ENCODE measurements around the gene SEL1L.
"Not testable (repeated sequence)": the region's sequence is repeated elsewhere in the genome, so short reads cannot be mapped to it uniquely, and the experiment has no call there.

SEL1L gene

DNA sequence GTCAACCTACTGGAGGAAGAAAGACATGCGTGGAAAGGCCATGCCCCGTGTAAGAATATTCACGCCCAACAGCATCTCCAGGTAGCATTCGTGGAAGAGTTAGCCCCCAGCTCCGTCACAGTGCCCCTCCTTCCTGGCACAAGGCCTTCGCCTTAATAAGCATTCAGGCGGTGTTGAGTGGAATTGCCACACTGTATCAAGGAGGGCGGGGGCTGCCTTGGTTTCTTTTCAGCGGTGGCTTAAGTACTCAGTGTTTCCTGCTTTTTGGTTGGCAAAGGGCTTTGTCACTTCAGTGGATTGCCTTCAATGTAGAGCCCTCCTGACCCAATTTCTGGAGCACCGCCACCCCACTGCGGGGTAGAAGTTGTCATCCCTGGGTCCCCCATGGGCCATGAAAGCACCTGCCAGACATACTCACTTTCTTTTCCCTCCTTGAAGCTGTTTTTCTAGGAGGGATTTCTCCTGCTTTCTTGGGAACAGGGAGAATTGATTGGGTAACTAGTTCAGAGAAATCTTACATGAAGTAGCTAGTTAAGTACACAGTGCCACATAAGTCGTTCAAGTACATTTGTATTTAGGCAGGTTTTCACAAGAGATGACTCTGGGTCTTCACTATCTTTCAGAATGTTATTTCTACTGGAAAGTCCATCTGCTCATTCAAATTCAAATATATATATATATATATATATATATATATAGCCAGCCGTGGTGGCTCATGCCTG, 68.0 kb downstream of the SEL1L start:
- no peak overlapping the region for H3K4me3 ChIP-seq (ENCODE audit: low read length)
- no peak for DNase-seq (ENCODE audit: low read depth)
- TF ChIP-seq, protein P1, sequence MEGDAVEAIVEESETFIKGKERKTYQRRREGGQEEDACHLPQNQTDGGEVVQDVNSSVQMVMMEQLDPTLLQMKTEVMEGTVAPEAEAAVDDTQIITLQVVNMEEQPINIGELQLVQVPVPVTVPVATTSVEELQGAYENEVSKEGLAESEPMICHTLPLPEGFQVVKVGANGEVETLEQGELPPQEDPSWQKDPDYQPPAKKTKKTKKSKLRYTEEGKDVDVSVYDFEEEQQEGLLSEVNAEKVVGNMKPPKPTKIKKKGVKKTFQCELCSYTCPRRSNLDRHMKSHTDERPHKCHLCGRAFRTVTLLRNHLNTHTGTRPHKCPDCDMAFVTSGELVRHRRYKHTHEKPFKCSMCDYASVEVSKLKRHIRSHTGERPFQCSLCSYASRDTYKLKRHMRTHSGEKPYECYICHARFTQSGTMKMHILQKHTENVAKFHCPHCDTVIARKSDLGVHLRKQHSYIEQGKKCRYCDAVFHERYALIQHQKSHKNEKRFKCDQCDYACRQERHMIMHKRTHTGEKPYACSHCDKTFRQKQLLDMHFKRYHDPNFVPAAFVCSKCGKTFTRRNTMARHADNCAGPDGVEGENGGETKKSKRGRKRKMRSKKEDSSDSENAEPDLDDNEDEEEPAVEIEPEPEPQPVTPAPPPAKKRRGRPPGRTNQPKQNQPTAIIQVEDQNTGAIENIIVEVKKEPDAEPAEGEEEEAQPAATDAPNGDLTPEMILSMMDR (conservative IDR thresholded peaks at IDR 0.05; ENCODE audit: low read depth, low read length): no peak

DNA sequence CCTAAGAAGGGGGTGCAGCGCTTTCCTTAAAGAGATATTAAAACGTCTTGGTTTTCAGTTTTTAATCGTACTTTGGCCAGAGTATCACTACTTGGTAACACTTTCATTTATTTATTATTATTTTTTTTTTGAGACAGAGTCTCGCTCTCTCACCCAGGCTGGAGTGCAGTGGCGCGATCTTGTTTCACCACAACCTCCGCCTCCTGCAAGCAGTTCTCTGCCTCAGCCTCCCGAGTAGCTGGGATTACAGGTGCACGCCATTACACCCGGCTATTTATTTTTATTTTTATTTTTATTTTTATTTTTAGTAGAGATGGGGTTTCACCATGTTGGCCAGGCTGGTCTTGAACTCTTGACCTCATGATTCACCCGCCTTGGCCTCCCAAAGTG, 68.7 kb downstream of the SEL1L start:
- DNase-seq (ENCODE audit: low read depth): not testable (repeated sequence)
- peak overlapping the region; percentile 43 for H3K4me3 ChIP-seq (ENCODE audit: low read length)

DNA sequence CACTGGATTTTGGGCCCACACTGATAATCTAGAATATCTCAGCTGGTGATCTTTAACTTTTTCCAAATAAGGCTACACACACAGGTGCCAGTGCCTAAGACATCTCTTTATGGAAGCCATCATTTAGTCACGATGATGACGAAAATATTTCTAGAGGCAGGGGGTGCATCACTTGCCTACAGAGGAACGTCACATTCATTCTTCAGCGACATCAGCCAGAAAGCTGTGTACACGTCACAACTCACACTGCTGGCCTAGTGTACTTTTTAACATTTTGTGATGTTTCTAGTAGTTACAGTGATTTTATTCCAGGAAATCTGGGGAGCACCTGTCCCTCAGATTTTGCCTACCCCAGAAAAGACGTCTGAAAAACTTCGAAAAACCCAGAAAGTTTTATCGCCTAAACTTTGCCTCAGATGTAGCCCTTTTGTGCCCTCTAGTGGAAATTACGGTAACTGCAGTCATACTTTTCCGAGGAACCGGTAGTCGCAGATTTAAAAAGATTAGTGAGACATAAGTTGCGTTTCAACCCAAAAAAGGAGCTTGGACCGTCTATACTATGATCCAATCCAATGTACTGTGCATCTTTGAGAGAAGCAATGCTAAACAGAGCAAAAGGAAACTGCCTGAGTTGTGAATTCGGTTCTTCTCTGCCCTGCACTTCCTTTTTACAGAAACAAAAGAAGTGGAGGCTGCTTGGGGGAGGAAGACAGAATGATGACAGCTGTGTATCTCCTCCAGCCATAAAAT, 69.2 kb downstream of the SEL1L start:
- peak overlapping the region; percentile 43 for H3K4me3 ChIP-seq (ENCODE audit: low read length)
- TF ChIP-seq, protein P1 (conservative IDR thresholded peaks at IDR 0.05; ENCODE audit: low read depth, low read length): peak; percentile 83
- DNase-seq (ENCODE audit: low read depth): no peak

DNA sequence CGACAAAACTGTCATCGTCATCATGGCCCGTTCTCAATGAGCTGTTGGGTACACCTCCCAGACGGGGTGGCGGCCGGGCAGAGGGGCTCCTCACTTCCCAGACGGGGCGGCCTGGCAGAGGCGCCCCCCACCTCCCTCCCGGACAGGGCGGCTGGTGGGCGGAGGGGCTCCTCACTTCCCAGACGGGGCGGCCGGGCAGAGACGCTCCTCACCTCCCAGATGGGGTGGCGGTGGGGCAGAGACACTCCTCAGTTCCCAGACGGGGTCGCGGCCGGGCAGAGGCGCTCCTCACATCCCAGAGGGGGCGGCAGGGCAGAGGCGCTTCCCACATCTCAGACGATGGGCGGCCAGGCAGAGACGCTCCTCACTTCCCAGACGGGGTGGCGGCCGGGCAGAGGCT, 71.3 kb downstream of the SEL1L start:
- H3K4me3 ChIP-seq (ENCODE audit: low read length); DNase-seq (ENCODE audit: low read depth): not testable (repeated sequence)

DNA sequence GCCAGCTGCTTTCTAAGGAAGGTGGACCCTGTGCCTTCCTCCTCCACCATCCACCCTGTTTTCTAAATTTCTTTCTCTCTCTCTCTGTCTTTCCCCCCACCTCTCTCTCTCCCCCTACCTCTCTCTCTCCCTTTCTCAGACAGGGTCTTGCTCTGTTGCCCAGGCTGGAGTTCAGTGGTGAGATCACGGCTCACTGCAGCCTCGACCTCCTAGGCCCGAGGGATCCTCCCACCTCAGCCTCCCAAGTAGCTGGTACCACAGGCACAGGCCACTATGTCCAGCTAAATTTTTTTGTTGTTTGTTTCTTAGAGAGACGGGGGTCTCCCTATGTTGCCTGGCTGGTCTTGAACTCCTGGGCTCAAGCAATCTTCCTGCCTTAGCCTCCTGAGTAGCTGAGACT, 73.7 kb downstream of the SEL1L start:
- DNase-seq (ENCODE audit: low read depth): no peak
- TF ChIP-seq, protein P1 (conservative IDR thresholded peaks at IDR 0.05; ENCODE audit: low read depth, low read length): no peak
- H3K4me3 ChIP-seq (ENCODE audit: low read length): no peak overlapping the region

DNA sequence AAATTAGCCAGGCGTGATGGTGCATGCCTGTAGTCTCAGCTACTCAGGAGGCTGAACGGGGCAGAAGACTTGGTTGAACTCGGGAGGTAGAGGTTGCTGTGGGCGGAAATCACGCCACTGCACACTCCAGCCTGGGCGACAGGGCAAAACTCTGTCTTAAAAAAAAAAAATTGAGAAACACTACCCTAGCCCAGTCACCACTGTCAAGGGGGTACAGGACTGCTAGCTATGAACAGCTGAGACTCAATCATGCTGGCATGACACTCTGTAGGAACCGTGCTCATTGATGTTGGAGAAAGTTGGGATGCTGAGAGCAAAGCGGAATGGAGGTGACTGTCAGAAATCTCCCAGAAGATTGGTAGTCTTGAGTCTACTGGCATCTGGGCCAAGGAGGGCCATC, 75.3 kb downstream of the SEL1L start:
- H3K4me3 ChIP-seq (ENCODE audit: low read length): no peak overlapping the region
- TF ChIP-seq, protein P1 (conservative IDR thresholded peaks at IDR 0.05; ENCODE audit: low read depth, low read length): no peak
- DNase-seq (ENCODE audit: low read depth): no peak

DNA sequence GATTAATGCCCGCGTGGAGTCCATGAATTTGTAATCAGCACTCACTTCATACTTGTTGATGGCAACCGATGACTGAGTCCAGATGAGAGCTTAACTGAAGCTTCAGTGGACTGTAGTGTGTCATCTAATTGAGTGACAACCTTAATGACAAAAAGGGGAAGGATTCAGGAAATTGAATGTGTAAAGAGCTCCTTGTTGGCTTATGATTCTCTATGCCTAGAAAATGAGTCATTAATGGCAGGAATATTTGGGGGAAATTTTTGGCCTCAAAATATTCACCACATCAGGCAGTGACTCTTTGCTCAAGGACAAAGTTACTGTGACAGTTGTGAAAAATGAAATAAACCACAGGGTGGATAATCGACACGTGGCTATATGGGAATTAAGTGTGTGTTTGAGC, 78.3 kb downstream of the SEL1L start:
- no peak for DNase-seq (ENCODE audit: low read depth)
- TF ChIP-seq, protein P1 (conservative IDR thresholded peaks at IDR 0.05; ENCODE audit: low read depth, low read length): no peak
- H3K4me3 ChIP-seq (ENCODE audit: low read length): no peak overlapping the region

DNA sequence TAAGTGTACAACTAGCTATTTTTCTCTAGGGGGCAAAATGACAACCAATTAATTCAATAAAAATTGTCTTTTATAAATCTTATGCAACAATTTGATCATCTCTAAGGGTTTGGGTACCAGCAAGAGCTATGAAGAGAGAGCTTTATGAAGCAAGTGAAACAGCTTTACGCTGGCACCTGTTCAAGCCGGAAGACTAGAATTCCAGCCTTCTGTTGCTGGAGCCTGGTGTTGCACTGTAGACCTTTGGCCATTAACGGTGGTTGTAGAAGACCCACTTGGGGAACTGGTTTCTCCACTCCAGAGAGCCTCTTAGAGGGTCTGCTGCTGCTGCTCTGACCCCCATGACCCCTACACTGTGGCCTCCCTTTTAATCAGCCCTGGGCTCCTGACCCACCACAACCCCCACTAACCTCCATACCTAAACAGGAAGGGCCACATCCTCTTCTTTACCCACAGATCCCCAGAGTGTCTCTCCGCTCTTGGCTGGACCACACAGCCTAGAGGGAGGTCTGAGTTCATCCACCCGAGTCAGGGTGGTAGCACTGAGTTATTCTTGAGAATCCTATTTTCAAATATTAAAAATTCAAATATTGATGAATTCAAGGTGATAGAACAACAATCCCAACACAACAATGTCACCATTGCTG, 79.0 kb downstream of the SEL1L start:
- H3K4me3 ChIP-seq (ENCODE audit: low read length): no peak overlapping the region
- TF ChIP-seq, protein P1 (conservative IDR thresholded peaks at IDR 0.05; ENCODE audit: low read depth, low read length): no peak
- DNase-seq (ENCODE audit: low read depth): no peak
